IMR-90 (cell line): ENCODE results near the gene RAD51B. TPM values are rescaled to one million over a fixed set of nuclear protein-coding genes. Genes with fewer than 3 reads are reported as not detected.
A peak's percentile ranks its signal among the peaks of the same experiment; 100 is the strongest.

Source experiments
- ATAC-seq: fragments of 200-7000 bp; cut with Tn5 transposase; 2 replicates; pipeline ENCODE4 v1.9.1; 2020; ENCODE audit warnings: low read depth, mild to moderate bottlenecking, moderate library complexity
- BruUV-seq: library from RNA; stranded (reverse); fragments of 400-500 nt; replicated peaks from 2 replicates; lab custom pipeline; 2021; lab: Mats Ljungman, UMichigan
- CTCF ChIA-PET: fragments of 300-600 bp; formaldehyde crosslinking; extraction: SDS; loops from one replicate; lab custom pipeline; 2021; ENCODE audit warnings: antibody characterized with exemption; lab: Yijun Ruan, JAX
- POLR2A ChIA-PET: fragments of 300-600 bp; sonication (Branson Sonifier 250); formaldehyde crosslinking; loops from one replicate; lab custom pipeline; 2022; ENCODE audit warnings: antibody characterized with exemption; ENCODE audit not compliant: unreplicated experiment; lab: Charles Lee
- DNase-seq: peaks from one replicate; pipeline ENCODE4 v3.0.0; 2013
- H2AFZ ChIP-seq: replicated peaks from 2 replicates; pipeline ENCODE3; 2013; ENCODE audit warnings: low read length, mild to moderate bottlenecking; ENCODE audit not compliant: poor library complexity
- H2AK5ac ChIP-seq: 2 replicates; pipeline ENCODE4 v1.6.1; 2013; ENCODE audit warnings: low read depth, low read length, inconsistent platforms
- H2AK9ac ChIP-seq: replicated peaks from 2 replicates; pipeline ENCODE3; 2013; ENCODE audit warnings: mild to moderate bottlenecking, low read depth, low read length, moderate library complexity; ENCODE audit not compliant: poor library complexity
- H2BK120ac ChIP-seq: 2 replicates; pipeline ENCODE4 v1.6.1; 2013; ENCODE audit warnings: low read depth, low read length, inconsistent platforms
- H2BK15ac ChIP-seq: 3 replicates; pipeline ENCODE4 v1.6.1; 2013; ENCODE audit warnings: low read depth, low read length, inconsistent platforms
- H2BK20ac ChIP-seq: 2 replicates; pipeline ENCODE4 v1.6.1; 2013; ENCODE audit warnings: low read depth, mild to moderate bottlenecking, inconsistent platforms, low read length, moderate library complexity
- H2BK5ac ChIP-seq: 2 replicates; pipeline ENCODE4 v1.6.1; 2013; ENCODE audit warnings: mild to moderate bottlenecking, low read depth, low read length, inconsistent platforms; ENCODE audit not compliant: poor library complexity, severe bottlenecking
- H3K14ac ChIP-seq: replicated peaks from 2 replicates; pipeline ENCODE4 v1.6.1; 2013; ENCODE audit warnings: low read depth, low read length, inconsistent platforms
- H3K18ac ChIP-seq: 2 replicates; pipeline ENCODE4 v1.6.1; 2013; ENCODE audit warnings: low read depth, low read length, control low read depth
- H3K23ac ChIP-seq: 2 replicates; pipeline ENCODE4 v1.6.1; 2013; ENCODE audit warnings: low read depth, low read length, inconsistent platforms
- H3K27ac ChIP-seq: 2 replicates; pipeline ENCODE4 v1.5.1; 2013; ENCODE audit warnings: mild to moderate bottlenecking, control low read depth, low read length; ENCODE audit not compliant: insufficient read depth
- H3K27me3 ChIP-seq: 2 replicates; pipeline ENCODE4 v1.6.1; 2013; ENCODE audit warnings: low read length; ENCODE audit not compliant: control insufficient read depth, insufficient read depth
- H3K36me3 ChIP-seq: 2 replicates; pipeline ENCODE4 v1.6.1; 2013; ENCODE audit warnings: low read length, mixed read lengths; ENCODE audit not compliant: control insufficient read depth, insufficient read depth
- H3K4ac ChIP-seq: 2 replicates; pipeline ENCODE4 v1.6.1; 2013; ENCODE audit warnings: low read depth, low read length, inconsistent platforms
- H3K4me1 ChIP-seq: 2 replicates; pipeline ENCODE4 v1.6.1; 2013; ENCODE audit warnings: low read length, mixed read lengths; ENCODE audit not compliant: control insufficient read depth, insufficient read depth
- H3K4me2 ChIP-seq: 2 replicates; pipeline ENCODE4 v1.6.1; 2013; ENCODE audit warnings: low read depth, mild to moderate bottlenecking, control low read depth, low read length, moderate library complexity
- H3K4me3 ChIP-seq: 2 replicates; pipeline ENCODE4 v1.5.1; 2013; ENCODE audit warnings: low read depth, mild to moderate bottlenecking, control low read depth, low read length, moderate library complexity; ENCODE audit not compliant: insufficient read depth
- H3K56ac ChIP-seq: 2 replicates; pipeline ENCODE4 v1.6.1; 2013; ENCODE audit warnings: low read length, inconsistent platforms; ENCODE audit not compliant: insufficient read depth; ENCODE audit errors: extremely low read depth
- H3K79me1 ChIP-seq, 2 experiments: 2 replicates each; pipeline ENCODE4 v1.6.1; 2013; ENCODE audit warnings: low read length in 2 of 2, inconsistent platforms in 1 of 2, low read depth in 1 of 2
- H3K9ac ChIP-seq: 2 replicates; pipeline ENCODE4 v1.6.1; 2013; ENCODE audit warnings: low read depth, low read length, control low read depth
- H3K9me1 ChIP-seq: 2 replicates; pipeline ENCODE4 v1.6.1; 2013; ENCODE audit warnings: low read length, inconsistent platforms; ENCODE audit not compliant: insufficient read depth
- H3K9me3 ChIP-seq: 2 replicates; pipeline ENCODE4 v1.6.1; 2013; ENCODE audit warnings: low read length; ENCODE audit not compliant: control insufficient read depth, insufficient read depth
- H4K20me1 ChIP-seq: 2 replicates; pipeline ENCODE4 v1.6.1; 2013; ENCODE audit warnings: low read length, inconsistent platforms; ENCODE audit not compliant: insufficient read depth
- H4K5ac ChIP-seq: 2 replicates; pipeline ENCODE4 v1.6.1; 2013; ENCODE audit warnings: mild to moderate bottlenecking, low read depth, low read length, control low read depth
- H4K8ac ChIP-seq, 2 experiments: 2 replicates each; pipeline ENCODE4 v1.6.1; 2013; ENCODE audit warnings: low read depth in 2 of 2, low read length in 2 of 2, control low read depth in 1 of 2, inconsistent platforms in 1 of 2
- H4K91ac ChIP-seq: 2 replicates; pipeline ENCODE4 v1.6.1; 2013; ENCODE audit warnings: low read depth, low read length, inconsistent platforms; ENCODE audit not compliant: insufficient read depth
- BHLHE40 ChIP-seq: fragments of 150-350 bp; IDR thresholded peaks from 2 replicates; pipeline ENCODE4 v1.6.1; 2016; ENCODE audit warnings: mild to moderate bottlenecking, low read depth, low read length
- CHD1 ChIP-seq: IDR thresholded peaks from 2 replicates; pipeline ENCODE4 v1.6.1; 2012; ENCODE audit warnings: low read depth, low read length, improper control_type of control experiment
- CTCF ChIP-seq: conservative IDR thresholded peaks from 2 replicates; pipeline ENCODE4 v1.5.1; 2012; ENCODE audit warnings: mild to moderate bottlenecking, low read depth, low read length, improper control_type of control experiment
- FOS ChIP-seq: fragments of 150-350 bp; IDR thresholded peaks from 2 replicates; pipeline ENCODE4 v1.6.1; 2016; ENCODE audit warnings: low read depth, low read length
- MAZ ChIP-seq: IDR thresholded peaks from 2 replicates; pipeline ENCODE4 v1.6.1; 2012; ENCODE audit warnings: low read depth, mild to moderate bottlenecking, low read length, improper control_type of control experiment, moderate library complexity, borderline replicate concordance
- MXI1 ChIP-seq: IDR thresholded peaks from 2 replicates; pipeline ENCODE4 v1.6.1; 2012; ENCODE audit warnings: low read depth, mild to moderate bottlenecking, low read length, moderate library complexity, borderline replicate concordance
- USF2 ChIP-seq: fragments of 150-350 bp; IDR thresholded peaks from 2 replicates; pipeline ENCODE4 v1.6.1; 2017; ENCODE audit warnings: mild to moderate bottlenecking, antibody characterized with exemption, low read length, low read depth
- WGBS, 2 experiments: methylation state at CpG; one replicate each; pipeline versions ENCODE4 v1.1.5 to v1.1.7; 2013; ENCODE audit warnings: missing lambda C conversion rate in 2 of 2; ENCODE audit not compliant: insufficient read length in 1 of 2; ENCODE audit errors: extremely low coverage in 2 of 2; 5-methylcytosine and 5-hydroxymethylcytosine counted together
- dilution Hi-C: fragments of 300-500 bp; cut with HindIII; formaldehyde crosslinking; loops from one replicate; pipeline ENCODE4 v1.14.3; 2018; ENCODE audit warnings: low sequenced_read_pairs; ENCODE audit not compliant: unreplicated experiment
- in situ Hi-C: fragments of 300-500 bp; cut with MboI; formaldehyde crosslinking; loops from 3 replicates; pipeline ENCODE4 v1.14.3; 2019; ENCODE audit warnings: low sequenced_read_pairs, inconsistent platforms, mixed read lengths
- intact Hi-C: fragments of 100-400 bp; cut with micrococcal nuclease; formaldehyde crosslinking; loops from 2 replicates; pipeline ENCODE4 v1.10.0; 2022
- polyA plus RNA-seq, 3 experiments: library from polyadenylated mRNA; depleted of rRNA; stranded (reverse); fragments of >200 nt; gene quantifications; 2 replicates each; pipeline ENCODE4 v1.2.3, GENCODE V29; 2012; ENCODE audit warnings: low replicate concordance in 1 of 3
- total RNA-seq: library from RNA; depleted of rRNA; stranded (reverse); fragments of >200 nt; gene quantifications from 2 replicates; pipeline ENCODE4 v1.2.3, GENCODE V29; 2012
- TF ChIP-seq, protein P1 (sequence below): fragments of 150-350 bp; IDR thresholded peaks from 2 replicates; pipeline ENCODE4 v1.6.1; 2016; ENCODE audit warnings: low read depth, mild to moderate bottlenecking, low read length, moderate library complexity, borderline replicate concordance

RAD51B gene
- total and polyA plus RNA-seq, 2 of the 4 experiments (the other 2 are of a cell fraction), result 5.1 to 18.8 TPM

DNA sequence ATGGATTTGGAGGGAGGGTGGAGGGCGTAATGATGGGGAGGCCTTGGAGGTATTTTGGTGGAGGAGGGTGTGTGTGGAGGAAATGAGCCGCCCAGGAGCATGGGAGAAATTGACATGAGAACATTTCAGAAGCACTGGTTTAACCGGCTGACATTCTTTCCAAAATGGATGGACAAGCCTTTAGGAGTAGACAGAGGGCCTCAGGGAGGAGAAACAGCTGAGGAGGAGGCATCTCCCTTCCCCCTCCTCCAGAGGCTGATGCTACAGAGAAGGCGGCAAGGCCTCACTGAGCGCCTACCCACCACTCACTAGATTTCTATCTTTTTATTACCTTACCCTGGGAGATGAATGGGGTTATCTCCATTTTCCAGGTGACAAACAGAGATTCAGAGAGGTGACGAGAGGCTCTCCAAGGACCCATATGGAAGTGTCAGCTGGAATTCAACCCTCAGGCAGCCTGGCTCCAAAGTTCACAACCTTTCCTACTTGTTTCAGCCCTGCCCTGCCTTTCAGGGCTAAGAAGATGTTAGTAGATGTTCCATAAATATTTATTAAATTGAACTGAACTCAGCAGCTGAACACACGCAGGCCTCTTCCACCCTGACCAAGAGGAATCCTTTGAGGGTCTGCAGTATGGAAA, 683.7 kb downstream of the RAD51B start:
- ChIA-PET POLR2A (no interaction called here), CTCF (no interaction called here)
- TF ChIP-seq CHD1, result no peak
- no peak for TF ChIP-seq MXI1
- TF ChIP-seq FOS, result no peak
- TF ChIP-seq MAZ, result no peak
- TF ChIP-seq, protein P1, sequence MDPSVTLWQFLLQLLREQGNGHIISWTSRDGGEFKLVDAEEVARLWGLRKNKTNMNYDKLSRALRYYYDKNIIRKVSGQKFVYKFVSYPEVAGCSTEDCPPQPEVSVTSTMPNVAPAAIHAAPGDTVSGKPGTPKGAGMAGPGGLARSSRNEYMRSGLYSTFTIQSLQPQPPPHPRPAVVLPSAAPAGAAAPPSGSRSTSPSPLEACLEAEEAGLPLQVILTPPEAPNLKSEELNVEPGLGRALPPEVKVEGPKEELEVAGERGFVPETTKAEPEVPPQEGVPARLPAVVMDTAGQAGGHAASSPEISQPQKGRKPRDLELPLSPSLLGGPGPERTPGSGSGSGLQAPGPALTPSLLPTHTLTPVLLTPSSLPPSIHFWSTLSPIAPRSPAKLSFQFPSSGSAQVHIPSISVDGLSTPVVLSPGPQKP, result no peak
- no peak for TF ChIP-seq BHLHE40
- no peak for TF ChIP-seq CTCF
- no peak for TF ChIP-seq USF2
- H3K9ac ChIP-seq, result no peak overlapping the region
- H3K23ac ChIP-seq, result no peak overlapping the region
- H3K79me1 ChIP-seq, result 0 out of 4 replicates have a peak, but pooled peaks cover 0 to 2% of the 10 kb centered on the region in 2 experiments
- no peak overlapping the region for H2BK5ac ChIP-seq
- no peaks in the 10 kb centered on the region for H3K27me3 ChIP-seq
- no peak overlapping the region for H4K8ac ChIP-seq
- H3K27ac ChIP-seq, result no peak overlapping the region
- H2AK5ac ChIP-seq, result peak overlapping the region; percentile 39; the same call in 1 of the 2 replicates
- DNase-seq (no peak), ATAC-seq (no peak)
- H3K18ac ChIP-seq, result no peak overlapping the region
- no peak overlapping the region for H4K5ac ChIP-seq
- H3K4ac ChIP-seq, result peak overlapping the region; percentile 39; the same call in 1 of the 2 replicates
- H4K20me1 ChIP-seq, result no peaks in the 10 kb centered on the region
- no peak overlapping the region for H3K56ac ChIP-seq
- no peaks in the 10 kb centered on the region for H3K9me3 ChIP-seq
- H2AK9ac ChIP-seq, result no peak overlapping the region
- H3K4me1 ChIP-seq, result peaks cover 10% of the 10 kb centered on the region
- BruUV-seq, result no TSS peak
- no peak overlapping the region for H2AFZ ChIP-seq
- H3K9me1 ChIP-seq, result peaks cover 13% of the 10 kb centered on the region
- H2BK15ac ChIP-seq, result peak overlapping the region; percentile 52; the same call in 1 of the 3 replicates
- no peak overlapping the region for H2BK120ac ChIP-seq
- dilution Hi-C loops, result no loop called here
- H2BK20ac ChIP-seq, result no peak overlapping the region; the same call in 1 of the 2 replicates
- peak overlapping the region; percentile 5; the same call in 1 of the 2 replicates for H4K91ac ChIP-seq
- no peak overlapping the region for H3K14ac ChIP-seq
- in situ Hi-C loops, result no loop called here
- 100% methylated on average over 1 of the region's 7 CpGs; no CpG with 5 or more reads in 1 of the 2 experiments for WGBS, 2 experiments
- H3K4me2 ChIP-seq, result no peak overlapping the region
- H3K4me3 ChIP-seq, result no peak overlapping the region
- intact Hi-C loops, result no loop called here
- no peaks in the 10 kb centered on the region for H3K36me3 ChIP-seq
